ENCODE data around the gene RECK.

The RECK gene

DNA sequence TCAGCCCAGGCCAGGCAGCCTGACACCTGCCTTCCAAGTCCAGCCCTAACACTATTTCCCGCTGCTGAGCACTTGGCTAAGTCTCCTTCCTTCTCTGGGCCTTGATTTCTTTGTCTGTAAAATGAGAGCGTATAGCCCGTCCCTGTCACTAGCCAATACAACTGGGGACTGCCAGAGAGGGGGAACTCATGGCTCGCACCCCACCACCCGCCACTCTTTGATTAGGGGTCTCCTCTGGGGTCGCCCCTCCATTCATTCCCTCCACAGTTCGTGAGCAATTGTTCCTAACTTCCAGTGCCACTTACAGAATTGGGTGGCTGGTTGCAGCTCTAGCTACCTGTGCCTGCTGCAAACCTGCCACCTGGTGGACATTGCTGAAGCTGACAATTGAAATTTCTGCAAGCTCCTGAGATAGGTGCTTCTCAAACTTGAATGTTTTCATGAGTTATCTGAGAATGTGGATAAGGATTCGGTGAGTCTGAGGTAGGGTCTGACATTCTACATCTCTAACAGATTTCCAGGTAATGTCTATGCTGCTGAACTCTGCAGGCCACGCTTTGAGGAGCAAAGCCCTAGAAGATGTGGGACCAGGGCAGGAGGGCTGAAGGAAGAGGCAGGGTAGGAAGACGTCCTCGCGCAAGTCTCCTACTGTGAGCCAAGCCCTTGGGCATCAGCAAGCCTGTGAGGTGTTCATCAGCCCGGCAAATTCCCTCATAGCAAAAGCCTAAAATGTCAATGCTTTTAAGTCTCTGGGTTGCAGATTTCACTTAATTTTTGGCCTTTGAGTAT, 13.3 kb upstream of the RECK start:
- DNase-seq, result peak; percentile 71

DNA sequence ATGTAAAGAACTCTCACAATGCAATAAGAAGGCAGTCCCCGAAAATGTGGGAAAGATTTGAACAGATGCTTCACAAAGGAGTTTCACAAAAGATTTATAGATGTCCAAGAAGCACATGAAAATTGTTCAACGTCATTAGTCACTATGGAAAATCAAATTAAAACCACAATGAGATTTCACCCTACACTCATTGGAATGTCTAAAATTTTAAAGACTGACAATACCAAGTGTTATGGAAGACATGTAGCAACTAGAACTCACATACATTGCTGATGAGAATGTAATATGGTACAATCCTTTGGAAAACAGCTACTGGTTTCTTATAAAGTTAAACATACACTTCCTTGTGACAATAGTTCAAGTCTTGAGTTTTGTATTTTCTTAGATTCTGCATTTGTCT, 11.0 kb upstream of the RECK start:
- peak; percentile 63 for DNase-seq

DNA sequence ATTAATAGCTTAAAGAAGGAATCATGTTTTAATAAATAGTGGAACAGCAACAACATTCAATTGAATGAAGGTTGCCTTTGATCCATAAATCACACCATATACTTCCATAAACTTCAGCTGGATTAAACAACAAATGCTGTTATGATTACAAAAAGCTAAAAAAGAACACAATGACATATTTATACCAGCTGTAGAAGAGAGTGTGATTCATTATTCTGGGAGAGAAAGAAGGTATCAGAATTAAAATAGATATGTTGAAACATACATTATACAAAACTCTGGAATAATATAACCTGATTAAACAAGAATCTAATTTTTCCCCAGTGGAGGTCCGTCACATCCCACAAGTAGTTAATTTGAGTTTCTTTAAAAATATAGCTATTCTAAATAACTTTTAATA, 7.5 kb upstream of the RECK start:
- DNase-seq, result no peak

DNA sequence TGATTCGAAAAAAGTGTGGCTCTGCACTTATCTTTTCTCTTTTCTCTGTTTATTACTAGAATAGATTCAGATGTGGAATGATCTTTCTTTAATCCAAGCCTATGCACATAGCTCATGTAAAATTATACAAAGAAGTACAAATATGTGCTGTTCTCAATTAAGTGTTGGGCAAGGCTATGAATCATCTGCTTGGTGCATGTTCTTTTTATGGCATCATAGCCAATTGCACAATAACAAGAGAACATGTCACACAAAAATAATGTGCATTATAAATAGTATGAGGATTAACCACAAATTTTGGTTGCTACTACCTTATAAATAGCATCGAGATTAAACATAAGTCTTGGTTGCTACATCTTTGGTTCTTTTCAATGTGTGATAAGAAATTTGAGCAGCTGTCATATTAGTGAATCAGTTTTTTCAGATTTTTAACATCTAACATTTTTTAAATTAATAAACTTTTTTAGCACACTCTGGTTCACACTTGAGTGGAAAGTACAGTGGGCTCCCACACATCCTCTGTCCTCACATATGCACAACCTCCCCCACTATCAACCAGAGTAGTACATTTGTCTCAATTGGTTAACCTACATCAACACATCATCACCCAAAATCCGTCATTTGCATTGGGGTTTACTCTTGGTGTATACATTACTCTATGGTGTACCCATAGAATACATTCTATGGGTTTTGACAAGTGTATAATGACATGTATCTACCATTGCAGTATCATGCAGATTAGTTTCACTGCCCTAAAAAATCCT, 6.8 kb upstream of the RECK start:
- peak; percentile 97 for DNase-seq

DNA sequence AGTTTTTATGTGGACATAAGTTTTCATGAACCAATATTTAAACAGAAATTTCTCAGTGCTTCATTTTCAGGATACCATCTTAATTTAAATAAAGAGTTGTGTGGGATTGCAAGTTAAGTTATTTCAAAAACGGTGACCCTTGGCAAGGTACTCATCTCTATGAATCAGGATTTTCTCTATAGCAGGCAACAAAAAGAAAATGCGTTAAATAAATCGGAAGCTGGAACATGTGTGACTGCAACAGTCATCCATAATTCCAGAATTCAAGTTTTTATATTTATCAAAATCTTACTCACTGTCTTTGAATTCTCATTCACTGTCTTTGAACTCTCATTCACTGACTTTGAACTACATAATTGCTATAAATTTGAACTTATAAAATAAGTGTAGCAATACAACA, 5.8 kb upstream of the RECK start:
- no peak for DNase-seq

DNA sequence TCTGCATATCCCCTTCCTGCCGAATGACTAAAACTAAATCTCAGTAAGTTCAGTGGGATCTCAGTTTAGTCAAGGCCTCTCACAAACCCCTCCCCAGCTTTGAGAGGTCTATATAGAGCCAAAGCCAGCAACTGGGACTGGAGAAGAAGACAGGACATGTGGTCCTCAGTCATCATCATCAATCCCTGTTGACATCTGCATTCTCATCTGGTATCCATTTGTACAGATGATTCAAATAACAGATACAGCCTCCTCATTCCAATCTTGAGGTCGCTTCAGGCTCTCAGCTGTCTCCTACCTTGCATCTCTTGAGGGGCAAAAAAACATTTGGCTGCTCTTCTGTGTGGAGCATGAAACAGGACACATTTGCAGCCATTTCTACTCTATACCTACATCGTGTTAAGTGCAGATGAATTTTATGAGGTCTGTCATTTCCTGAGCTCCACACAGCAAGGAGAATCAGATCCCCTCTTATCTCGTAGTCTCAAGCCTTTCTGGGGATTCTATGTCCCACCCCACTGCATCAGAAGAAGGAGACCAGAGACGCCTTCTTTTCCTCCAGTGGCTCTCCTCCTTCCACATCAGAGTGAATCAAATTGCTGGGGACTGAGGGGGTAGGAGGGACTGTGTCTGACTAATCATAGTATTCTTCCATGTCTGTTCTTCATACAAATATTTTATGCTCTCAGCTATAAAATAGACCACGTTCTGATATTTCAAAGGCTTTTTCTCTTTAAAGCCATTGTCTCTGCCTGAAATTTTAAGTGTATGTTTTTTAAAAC, 4.7 kb upstream of the RECK start:
- DNase-seq, result peak; percentile 62

DNA sequence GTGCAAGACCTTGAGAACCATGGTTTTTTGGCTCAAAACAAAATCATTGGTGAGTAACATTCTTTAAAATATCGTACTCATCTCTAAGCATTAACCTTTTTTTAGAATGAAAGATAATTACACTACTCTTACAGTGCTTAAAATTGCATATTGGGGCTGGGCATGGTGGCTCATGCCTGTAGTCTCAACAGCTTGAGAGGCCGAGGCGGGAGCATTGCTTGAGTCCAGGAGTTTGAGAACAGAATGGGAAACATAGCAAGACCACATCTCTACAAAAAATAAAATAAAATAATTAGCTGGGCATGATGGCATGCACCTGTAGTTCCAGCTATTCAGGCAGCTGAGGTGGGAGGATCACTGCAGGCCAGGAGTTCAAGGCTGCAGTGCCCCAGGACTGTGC, 2.9 kb upstream of the RECK start:
- no peak for DNase-seq

DNA sequence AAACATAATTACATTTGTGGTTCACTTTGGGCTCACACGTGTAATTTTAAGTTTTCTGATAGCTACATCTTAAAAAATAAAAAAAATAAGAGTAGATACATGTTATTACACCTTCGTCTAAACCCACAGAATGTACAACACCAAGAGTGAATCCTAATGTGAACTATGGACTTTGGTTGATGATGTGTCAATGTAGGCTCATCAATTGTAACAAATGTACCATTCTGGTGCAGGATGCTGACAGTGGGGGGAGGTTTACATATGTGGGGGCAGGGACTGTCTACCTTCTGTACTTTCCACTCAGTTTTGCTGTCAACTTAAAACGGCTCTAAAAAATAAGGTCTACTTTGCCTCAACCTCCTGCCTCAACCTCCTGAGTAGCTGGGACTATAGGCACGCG, 2.5 kb upstream of the RECK start:
- no peak for DNase-seq

DNA sequence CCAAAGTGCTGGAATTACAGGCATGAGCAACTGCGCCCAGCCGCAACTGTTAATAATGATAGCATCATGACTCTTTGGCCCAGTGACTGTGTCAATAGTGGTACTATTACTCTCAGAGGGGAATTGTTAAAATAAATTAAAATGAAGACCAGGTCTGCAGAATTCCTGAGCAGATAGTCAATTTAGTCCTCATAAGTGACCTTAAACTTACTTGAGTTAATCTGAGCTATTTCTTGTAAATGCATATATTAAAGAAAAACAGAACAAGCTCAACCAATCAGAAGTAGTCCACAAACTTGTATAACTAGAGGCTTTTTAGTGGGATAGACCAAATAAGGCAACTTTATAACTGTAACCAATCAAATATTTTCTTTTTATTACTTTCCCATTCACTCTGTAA, 1.7 kb upstream of the RECK start:
- DNase-seq, result peak; percentile 89

DNA sequence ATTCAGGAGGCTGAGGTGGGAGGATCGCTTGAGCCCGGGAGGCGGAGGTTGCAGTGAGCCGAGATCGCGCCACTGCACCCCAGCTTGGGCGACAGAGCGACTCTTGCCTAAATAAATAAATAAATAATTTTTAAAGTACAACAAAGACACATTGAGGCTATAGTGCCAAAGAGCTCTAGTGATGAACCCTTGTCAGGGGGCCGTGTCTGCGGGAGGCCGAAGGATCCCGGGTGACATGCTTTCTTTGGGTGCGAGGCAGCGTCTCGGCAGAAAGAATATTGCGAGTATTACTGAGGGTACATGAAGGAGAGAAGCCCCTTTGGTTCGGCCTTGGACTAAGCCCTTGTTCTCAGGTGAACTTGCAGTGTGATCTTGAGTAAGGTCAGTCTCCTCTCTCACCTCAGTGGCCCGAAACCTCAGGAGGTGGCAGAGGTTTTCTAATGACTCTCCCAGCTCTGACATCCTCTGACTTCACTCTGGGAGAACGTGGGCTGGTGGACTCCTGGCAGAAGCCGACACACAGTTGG, 397 bp upstream of the RECK start:
- DNase-seq, result no peak

DNA sequence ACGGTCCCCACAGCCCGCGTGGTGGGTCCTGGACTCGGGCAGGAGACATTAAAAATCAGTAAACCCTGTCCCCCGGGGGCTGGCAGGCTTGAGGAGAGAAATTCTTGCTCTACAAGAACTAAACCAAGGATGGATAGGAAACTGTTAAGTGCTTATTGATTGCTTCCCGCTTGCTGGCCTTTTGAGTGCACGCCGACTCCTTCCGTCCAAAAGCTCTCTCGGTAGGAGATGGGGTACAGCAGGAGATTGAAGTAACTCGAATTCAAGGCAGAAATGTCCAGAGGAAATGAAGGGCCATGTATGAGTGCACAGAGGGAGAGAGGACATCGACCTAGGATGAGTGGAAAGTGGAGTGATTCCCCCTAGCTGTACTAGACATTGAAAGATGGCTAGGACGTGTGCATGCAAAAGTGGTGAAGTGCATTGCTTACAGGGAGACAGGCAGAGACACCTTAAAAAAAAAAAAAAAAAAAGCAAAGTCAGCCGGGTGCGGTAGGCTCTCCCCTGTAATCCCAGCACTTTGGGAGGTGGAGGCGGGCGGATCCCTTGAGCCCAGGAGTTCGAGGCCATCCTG, 923 bp downstream of the RECK start:
- no peak for DNase-seq

DNA sequence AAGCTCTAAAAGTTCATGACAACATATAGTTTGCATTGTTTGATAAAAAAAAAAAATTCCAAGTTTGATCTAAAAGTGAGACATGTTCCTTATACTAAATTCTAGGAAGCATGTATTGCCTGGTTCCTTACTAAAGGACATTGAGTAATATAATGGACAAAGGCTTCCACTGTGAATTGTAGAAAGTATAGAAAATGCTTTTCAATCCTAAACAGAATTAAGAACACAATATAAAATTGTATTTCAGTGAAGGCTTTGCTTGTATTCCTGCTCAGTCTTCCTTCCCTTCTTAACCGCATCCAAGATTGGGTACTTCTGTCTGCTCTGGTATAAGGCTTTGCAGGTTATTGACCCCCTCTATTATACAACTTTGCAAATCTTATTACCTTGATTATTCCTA, 2.4 kb downstream of the RECK start:
- DNase-seq, result no peak

DNA sequence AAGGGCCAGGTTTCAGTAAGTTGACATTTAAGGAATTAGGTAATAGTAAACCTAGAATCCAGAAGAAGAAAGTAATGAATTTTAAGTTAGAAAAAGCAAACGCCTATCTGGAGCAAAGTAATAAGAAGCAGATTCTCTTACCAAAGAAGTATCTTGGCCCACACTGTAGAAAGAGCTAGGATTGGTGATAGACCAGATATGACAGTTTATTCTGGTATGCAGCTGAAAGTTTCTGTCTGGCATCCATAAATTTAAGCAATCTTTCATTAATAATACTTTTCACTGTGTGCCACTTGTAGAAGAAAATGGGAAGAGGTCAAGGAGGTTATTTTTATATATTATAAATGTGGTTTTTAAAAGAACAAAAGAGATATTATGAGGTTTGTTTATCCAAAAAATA, 3.0 kb downstream of the RECK start:
- DNase-seq, result peak; percentile 75

DNA sequence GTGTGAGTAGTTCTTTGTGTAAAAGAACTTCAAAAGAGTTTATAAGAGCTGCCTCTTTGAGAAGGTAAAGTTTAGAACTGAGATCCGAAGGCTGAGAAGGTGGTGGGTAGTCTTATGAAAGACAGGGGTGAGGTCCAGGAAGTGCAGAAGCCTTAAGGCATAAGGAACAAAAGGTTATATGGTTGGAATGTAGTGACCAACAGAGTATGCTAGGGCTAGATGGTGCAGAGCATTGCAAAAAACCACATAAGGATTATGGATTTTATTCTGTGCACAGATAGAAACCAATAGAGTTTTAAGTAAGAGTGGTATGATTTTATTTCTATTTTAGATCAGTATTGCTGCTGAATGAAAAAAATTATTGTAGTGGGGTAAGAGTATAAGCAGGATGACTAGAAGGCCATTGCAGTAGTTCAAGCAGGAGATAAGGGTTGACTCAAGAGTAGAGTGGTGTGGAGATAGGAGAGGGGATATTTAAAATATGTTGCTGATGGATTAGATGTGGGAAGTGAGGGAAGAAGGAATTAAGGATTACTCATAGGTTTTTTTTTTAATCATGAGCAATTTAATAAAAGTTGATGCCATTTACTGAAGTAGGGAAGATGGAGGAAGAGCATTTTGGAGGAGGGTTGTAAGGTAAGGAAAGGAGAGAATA, 3.7 kb downstream of the RECK start:
- DNase-seq, result peak; percentile 61

DNA sequence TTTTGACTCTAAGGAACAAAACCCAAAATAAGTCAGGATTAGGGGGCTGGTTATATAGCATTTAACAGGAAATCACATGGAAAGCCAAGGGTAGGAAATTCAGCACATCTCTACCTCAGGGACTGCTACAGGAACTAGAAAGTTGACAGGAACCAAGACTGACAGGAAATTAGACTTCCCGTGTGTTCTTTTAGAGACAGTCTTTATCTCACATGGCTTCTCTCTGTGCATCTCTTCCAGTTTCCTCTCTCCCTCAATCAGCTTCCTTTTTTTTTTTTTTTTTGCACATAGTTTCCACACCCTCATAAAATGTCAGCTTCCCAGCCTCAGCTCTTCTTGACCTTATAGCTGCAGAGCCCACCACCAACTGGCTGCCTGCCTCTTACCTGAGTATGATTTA, 4.8 kb downstream of the RECK start:
- DNase-seq, result no peak

DNA sequence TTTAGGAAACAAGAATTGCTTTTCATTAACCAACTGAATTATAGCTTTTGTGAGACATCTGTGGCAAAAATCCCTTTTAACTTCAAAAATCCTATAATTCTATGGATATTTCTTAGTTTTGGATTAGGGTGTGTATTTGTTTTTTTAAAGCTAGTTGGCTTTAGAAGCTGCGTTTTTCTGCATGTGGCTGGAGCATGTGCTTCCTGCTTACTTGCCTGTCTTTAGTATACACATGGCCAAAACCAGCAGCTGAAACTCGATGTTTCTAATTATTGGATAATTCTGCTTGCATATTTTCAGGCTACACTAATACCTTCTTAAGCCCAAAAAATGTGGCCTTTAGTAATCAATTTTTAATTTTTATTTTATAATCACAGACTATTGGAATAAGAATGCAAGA, 8.9 kb downstream of the RECK start:
- DNase-seq, result peak; percentile 39

DNA sequence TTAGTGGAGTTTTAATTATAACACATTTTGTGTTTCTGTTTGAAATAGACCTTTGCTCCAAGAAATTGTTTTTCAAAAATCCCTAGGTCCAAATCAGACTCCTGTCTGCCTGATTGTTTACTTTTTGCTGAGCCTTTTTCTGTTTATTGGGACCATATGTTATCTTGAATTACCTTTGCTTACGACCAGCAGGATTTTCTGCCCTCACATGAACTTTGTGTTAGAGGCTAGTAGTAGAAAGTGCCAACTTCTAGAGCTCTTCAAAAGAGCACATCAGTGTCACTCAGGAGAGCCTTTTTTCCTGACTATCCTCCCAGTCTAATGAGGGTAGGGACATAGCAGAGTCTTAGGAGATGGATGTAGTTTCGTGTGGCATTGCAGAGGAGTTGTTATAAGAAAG, 10.2 kb downstream of the RECK start:
- DNase-seq, result no peak

DNA sequence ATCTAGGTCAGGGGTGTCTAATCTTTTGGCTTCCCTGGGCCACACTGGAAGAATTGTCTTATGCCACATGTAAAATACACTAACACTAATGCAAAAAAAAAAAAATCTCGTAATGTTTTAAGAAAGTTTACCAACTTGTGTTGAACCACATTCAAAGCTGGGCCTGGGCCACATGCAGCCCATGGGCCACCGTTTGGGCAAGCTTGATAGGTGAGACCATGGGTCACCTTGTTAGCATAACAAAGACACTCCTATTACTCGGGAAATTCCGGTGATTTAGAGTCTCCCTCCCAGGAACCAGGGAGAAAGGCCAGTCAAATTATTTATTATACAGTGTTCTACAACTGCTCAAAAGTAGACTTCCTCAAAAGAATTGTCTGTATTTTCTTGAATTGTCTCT, 12.7 kb downstream of the RECK start:
- no peak for DNase-seq

DNA sequence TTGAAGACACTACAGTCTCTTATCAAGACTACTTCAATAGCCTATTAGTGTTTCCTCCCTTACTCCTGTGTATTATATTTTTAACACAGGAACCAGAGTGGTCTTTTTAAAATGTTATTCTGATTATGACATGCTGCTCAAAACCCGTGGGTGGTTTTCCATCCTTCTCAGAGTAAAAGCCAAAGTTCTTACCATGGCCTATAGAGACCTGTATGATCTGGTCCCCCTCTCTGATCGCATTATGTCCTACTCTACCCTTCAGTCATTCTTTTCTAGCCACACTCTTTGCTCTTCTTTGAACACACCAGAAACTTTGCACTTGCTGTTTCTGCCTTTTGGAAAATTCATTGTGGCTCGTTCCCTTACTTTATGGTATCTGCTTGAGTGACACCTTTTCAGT, 13.8 kb downstream of the RECK start:
- DNase-seq, result no peak

DNA sequence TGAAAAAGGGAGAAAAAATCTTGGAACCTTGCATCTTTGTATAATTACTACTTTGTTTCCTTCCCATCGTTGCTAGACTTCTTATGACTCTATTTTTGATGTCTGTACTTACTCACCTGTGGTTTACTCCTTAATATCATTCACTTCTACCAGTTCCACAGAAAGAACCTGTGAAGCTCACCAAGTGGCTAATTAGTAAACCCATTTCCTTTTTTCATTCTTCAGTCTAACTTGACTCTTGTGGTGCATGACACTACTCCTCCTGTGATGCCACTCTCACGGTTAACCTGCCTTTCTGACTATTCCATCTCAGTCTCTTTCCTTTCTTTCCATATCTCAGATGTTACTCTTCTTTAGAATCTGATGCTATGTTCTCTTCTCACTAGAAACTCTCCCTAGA, 14.6 kb downstream of the RECK start:
- DNase-seq, result no peak

DNA sequence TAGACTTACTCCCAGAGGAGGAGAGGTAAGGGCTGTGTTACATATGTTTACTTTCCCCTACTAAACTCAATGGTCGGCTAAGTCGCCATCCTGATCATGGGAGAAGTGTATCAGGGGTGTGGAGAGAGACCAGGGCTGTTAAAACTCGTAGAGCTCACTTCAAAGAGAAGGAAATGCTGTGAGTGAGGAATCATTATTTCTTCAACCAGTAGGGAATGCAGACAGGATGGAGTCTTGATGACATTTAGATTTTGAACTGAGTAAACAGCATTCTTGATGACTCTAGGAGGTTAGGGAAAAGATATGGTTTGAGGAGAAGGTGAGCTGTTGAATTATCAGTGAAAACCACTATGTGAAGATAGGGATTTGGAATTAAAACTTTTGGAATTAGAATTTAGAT, 17.3 kb downstream of the RECK start:
- DNase-seq, result no peak

DNA sequence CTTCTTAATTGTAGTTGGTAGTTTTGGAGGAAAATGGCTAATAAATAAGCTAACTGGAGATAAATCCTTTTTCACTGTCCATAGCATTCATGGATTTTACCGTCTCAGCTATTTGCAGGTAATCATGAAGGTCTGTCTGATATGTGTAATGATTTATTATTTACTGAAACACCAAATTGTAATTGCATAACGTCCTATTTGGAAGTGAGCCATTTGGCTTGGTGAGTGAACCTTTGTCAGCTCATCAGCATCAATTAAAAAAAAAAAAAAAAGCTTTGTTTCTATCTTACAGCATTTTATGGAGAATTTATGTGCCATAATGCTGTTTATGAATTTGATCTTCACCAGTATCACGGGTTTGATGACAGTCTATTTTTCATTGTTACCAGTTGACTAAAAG, 20.2 kb downstream of the RECK start:
- DNase-seq, result no peak
